Right lobe of liver (tissue), 4 donors: ENCODE measurements around the gene ZAR1.

Source experiments
- POLR2A ChIP-seq: fragments of 450-650 bp; IDR thresholded peaks from one replicate; pipeline ENCODE4 v1.6.1; 2017; ENCODE audit warnings: antibody characterized with exemption, mild to moderate bottlenecking
- TF ChIP-seq, protein P1 (sequence below), 4 donors: fragments of 200-600 bp in 3 of 4; fragments of 450-650 bp in 1 of 4; IDR thresholded peaks; one replicate each; pipeline versions ENCODE4 v1.5.1 to v1.8.0; 2016 to 2022; ENCODE audit warnings: antibody characterized with exemption in 4 of 4, mild to moderate bottlenecking in 2 of 4
- donor health status: DM: no; HTN: no; CAD: no.
- donor health status: DM: no; HTN: no; CAD: no.
- donor health status: DM: no; HTN: yes; CAD: no.

DNA sequence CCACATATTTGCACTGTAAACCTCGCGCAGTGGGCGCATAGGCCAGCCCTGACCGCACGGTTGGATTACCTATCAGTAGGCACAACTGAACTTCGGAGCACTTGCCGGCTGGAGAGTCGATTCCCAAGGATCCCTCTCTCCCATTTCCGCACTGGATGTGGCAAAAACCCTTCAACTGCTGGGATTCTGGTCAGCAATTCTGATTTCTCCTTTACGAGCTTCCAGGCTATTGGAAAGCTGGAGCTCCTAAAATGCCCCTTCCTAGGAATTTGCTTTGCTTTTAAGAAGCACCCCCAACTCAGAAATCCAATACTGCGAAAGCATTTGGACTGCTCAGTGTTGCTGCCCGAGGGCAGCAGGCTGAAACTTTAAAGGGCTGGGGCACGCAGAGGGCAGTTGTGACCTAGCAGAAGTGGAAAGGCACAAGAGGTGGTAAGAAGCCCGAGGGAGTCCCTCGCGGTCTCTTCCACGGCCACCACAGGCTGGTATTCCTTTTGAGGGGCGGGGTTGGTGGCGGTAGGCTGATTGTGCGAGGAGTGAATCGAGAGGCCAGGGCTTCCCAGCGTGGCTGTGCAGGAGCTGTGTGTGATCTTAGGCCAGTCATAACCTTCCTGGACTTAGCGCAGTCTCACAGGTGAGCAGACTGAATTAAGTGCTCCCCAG is 1.6 kb downstream of the ZAR1 start:
- TF ChIP-seq, protein P1, sequence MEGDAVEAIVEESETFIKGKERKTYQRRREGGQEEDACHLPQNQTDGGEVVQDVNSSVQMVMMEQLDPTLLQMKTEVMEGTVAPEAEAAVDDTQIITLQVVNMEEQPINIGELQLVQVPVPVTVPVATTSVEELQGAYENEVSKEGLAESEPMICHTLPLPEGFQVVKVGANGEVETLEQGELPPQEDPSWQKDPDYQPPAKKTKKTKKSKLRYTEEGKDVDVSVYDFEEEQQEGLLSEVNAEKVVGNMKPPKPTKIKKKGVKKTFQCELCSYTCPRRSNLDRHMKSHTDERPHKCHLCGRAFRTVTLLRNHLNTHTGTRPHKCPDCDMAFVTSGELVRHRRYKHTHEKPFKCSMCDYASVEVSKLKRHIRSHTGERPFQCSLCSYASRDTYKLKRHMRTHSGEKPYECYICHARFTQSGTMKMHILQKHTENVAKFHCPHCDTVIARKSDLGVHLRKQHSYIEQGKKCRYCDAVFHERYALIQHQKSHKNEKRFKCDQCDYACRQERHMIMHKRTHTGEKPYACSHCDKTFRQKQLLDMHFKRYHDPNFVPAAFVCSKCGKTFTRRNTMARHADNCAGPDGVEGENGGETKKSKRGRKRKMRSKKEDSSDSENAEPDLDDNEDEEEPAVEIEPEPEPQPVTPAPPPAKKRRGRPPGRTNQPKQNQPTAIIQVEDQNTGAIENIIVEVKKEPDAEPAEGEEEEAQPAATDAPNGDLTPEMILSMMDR (IDR thresholded peaks at IDR 0.05), result no peak
- no peak for TF ChIP-seq POLR2A
